ENCODE results near the gene MZT2A.
"Not testable (repeated sequence)": the region's sequence is repeated elsewhere in the genome, so short reads cannot be mapped to it uniquely, and the experiment has no call there.

MZT2A gene

GRCh38 chr2:131519871-131520470, 27.8 kb upstream of the MZT2A start:
- DNase-seq: not testable (repeated sequence)

- no peak for DNase-seq
Observed at GRCh38 chr2:131519466-131519865, 27.3 kb upstream of the MZT2A start.

- not testable (repeated sequence) for DNase-seq
Observed at GRCh38 chr2:131518531-131518930, 26.3 kb upstream of the MZT2A start.

GRCh38 chr2:131517856-131518255, 25.7 kb upstream of the MZT2A start:
- DNase-seq: not testable (repeated sequence)

- DNase-seq: no peak
Observed at GRCh38 chr2:131517106-131517831, 25.1 kb upstream of the MZT2A start.

- DNase-seq: not testable (repeated sequence)
Observed at GRCh38 chr2:131516621-131517020, 24.4 kb upstream of the MZT2A start.

GRCh38 chr2:131516011-131516410, 23.8 kb upstream of the MZT2A start:
- DNase-seq: no peak

- not testable (repeated sequence) for DNase-seq
Observed at GRCh38 chr2:131515235-131515634, 23.0 kb upstream of the MZT2A start.

GRCh38 chr2:131514408-131515166, 22.4 kb upstream of the MZT2A start:
- not testable (repeated sequence) for DNase-seq

- DNase-seq: not testable (repeated sequence)
Observed at GRCh38 chr2:131511969-131512870, 20.0 kb upstream of the MZT2A start.

GRCh38 chr2:131511291-131511968, 19.2 kb upstream of the MZT2A start:
- DNase-seq: not testable (repeated sequence)

GRCh38 chr2:131509615-131510014, 17.4 kb upstream of the MZT2A start:
- DNase-seq: no peak

- not testable (repeated sequence) for DNase-seq
Observed at GRCh38 chr2:131504082-131504750, 12.0 kb upstream of the MZT2A start.

GRCh38 chr2:131503587-131503986, 11.4 kb upstream of the MZT2A start:
- DNase-seq: not testable (repeated sequence)

- DNase-seq: not testable (repeated sequence)
Observed at GRCh38 chr2:131498321-131498973, 6.2 kb upstream of the MZT2A start.

- DNase-seq: not testable (repeated sequence)
Observed at GRCh38 chr2:131495506-131495905, 3.3 kb upstream of the MZT2A start.

- DNase-seq: no peak
Observed at GRCh38 chr2:131493199-131493968, 1.2 kb upstream of the MZT2A start.

GRCh38 chr2:131492418-131493198, 411 bp upstream of the MZT2A start:
- peak; percentile 96 for DNase-seq

GRCh38 chr2:131491469-131491836, 744 bp downstream of the MZT2A start:
- DNase-seq: not testable (repeated sequence)
